ENCODE measurements around the gene SAP25.
"Not testable (repeated sequence)": the region's sequence is repeated elsewhere in the genome, so short reads cannot be mapped to it uniquely, and the experiment has no call there.

Gene SAP25

GRCh38 chr7:100545360-100546128 is 28.2 kb downstream of the SAP25 start:
- Histone ChIP-seq H3K4me1 (ENCODE audit: control insufficient read depth, insufficient read depth, low read length) (peaks cover 59% of the 10 kb centered on the region), H3K36me3 (ENCODE audit: control insufficient read depth, insufficient read depth, low read length) (no peaks in the 10 kb centered on the region), H3K4me3 (ENCODE audit: low read length) (no peak overlapping the region), H3K9me3 (ENCODE audit: control insufficient read depth, low read length) (no peaks in the 10 kb centered on the region), H3K9ac (ENCODE audit: low read length) (peak overlapping the region; percentile 30), H3K27me3 (ENCODE audit: control insufficient read depth, insufficient read depth, low read length) (no peaks in the 10 kb centered on the region)

- Histone ChIP-seq H3K4me3 (ENCODE audit: low read length) (no peak overlapping the region), H3K9me3 (ENCODE audit: control insufficient read depth, low read length) (no peaks in the 10 kb centered on the region), H3K27me3 (ENCODE audit: control insufficient read depth, insufficient read depth, low read length) (no peaks in the 10 kb centered on the region), H3K4me1 (ENCODE audit: control insufficient read depth, insufficient read depth, low read length) (peaks cover 59% of the 10 kb centered on the region), H3K36me3 (ENCODE audit: control insufficient read depth, insufficient read depth, low read length) (no peaks in the 10 kb centered on the region), H3K9ac (ENCODE audit: low read length) (peak overlapping the region; percentile 30)
These were observed 28.7 kb downstream of the SAP25 start for GRCh38 chr7:100544967-100545359.

DNA sequence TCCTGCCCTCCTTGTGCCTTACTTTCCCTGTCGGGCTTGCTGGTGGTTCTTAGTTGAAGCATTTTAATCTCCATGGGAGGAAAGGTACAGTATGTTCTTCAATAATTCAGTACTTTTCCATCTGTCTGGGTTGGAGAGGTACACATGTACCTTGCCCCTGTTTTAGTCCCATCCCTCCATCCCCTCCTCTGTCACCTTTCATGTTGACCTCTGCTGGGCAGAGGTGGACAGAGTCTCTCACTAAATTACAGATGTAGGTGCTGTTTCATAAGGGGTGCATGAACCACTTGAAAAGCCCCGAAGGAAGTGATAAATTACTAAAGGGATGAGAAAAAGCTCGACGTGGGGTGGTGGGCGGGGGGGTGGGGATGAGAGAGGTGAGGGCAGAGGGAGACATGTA is 29.3 kb downstream of the SAP25 start:
- H3K36me3 ChIP-seq (ENCODE audit: control insufficient read depth, insufficient read depth, low read length), result no peaks in the 10 kb centered on the region
- no peaks in the 10 kb centered on the region for H3K9me3 ChIP-seq (ENCODE audit: control insufficient read depth, low read length)
- H3K4me1 ChIP-seq (ENCODE audit: control insufficient read depth, insufficient read depth, low read length), result peaks cover 59% of the 10 kb centered on the region
- H3K4me3 ChIP-seq (ENCODE audit: low read length), result no peak overlapping the region
- no peaks in the 10 kb centered on the region for H3K27me3 ChIP-seq (ENCODE audit: control insufficient read depth, insufficient read depth, low read length)
- H3K9ac ChIP-seq (ENCODE audit: low read length), result peak overlapping the region; percentile 10

DNA sequence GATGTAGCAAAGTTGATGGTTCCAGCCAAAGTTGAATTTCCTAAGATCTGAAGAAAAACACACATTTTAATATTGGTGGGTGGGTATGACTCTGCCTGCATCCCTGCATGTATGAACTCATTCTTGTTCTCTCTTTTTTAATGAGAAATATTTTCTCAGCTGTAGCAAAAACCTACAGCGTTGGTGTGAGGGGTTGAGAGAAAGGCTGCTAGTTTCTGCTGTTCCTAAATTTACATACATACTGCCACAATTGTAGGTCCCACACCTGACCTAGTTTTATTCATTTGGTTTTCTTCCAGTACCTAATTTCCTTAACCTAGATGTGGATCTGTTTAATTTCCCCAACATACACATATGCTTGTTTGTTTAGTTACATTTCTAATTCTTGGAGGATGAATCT is 30.1 kb downstream of the SAP25 start:
- Histone ChIP-seq H3K36me3 (ENCODE audit: control insufficient read depth, insufficient read depth, low read length) (no peaks in the 10 kb centered on the region), H3K27me3 (ENCODE audit: control insufficient read depth, insufficient read depth, low read length) (no peaks in the 10 kb centered on the region), H3K4me1 (ENCODE audit: control insufficient read depth, insufficient read depth, low read length) (peaks cover 55% of the 10 kb centered on the region), H3K9me3 (ENCODE audit: control insufficient read depth, low read length) (no peaks in the 10 kb centered on the region), H3K9ac (ENCODE audit: low read length) (no peak overlapping the region), H3K4me3 (ENCODE audit: low read length) (no peak overlapping the region)

DNA sequence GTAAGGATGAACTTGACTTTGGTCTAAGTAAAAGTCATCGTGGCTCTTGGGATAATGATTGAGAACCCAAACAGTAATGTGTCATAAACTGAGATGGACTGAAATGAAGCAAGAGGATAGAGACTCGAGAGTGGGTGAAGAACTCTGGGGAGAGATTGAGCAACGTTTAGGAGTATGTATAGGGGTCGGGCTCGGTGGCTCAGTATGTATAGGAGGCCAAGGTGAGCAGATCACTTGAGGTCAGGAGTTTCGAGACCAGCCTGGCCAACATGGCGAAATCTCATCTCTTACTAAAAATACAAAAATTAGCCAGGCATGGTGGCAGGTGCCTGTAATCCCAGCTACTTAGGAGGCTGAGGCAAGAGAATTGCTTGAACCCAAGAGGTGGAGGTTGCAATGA is 32.4 kb downstream of the SAP25 start:
- H3K36me3 ChIP-seq (ENCODE audit: control insufficient read depth, insufficient read depth, low read length); H3K9ac ChIP-seq (ENCODE audit: low read length); H3K4me3 ChIP-seq (ENCODE audit: low read length); H3K9me3 ChIP-seq (ENCODE audit: control insufficient read depth, low read length); H3K27me3 ChIP-seq (ENCODE audit: control insufficient read depth, insufficient read depth, low read length): not testable (repeated sequence)
- peaks cover 35% of the 10 kb centered on the region for H3K4me1 ChIP-seq (ENCODE audit: control insufficient read depth, insufficient read depth, low read length)

DNA sequence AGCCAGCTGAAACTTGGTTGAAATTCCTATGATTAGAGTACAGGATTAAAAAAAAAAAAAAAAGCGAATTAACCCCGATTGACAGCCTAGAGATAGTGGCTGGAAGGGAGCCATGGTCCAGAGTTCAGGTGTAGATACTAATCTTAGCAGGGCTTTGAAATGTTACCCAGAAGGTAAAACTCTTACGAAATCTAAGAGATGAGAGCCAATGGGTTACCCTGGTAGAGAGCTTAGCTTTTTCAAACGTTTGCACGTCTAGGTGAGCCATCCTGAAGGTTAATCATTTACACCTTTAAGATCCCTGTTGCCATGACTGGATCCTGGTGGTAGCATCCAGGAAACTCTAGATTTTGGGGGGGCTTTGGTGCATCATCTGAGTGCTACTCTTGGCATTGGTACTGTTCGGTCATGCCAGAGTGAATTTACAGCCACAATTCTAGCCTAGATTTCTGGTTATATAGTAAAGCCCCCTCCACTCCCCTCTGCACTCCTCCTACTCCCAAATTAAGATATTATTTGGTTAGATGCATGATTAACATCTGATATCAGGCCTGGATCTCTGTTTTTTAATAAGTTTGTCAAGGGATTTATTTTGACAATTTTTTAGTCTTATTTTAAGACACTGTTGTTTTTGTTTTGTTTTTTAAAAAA is 33.5 kb downstream of the SAP25 start:
- H3K9ac ChIP-seq (ENCODE audit: low read length), result peak overlapping the region; percentile 64
- H3K36me3 ChIP-seq (ENCODE audit: control insufficient read depth, insufficient read depth, low read length), result no peaks in the 10 kb centered on the region
- peaks cover 24% of the 10 kb centered on the region for H3K4me1 ChIP-seq (ENCODE audit: control insufficient read depth, insufficient read depth, low read length)
- peak overlapping the region; percentile 28 for H3K4me3 ChIP-seq (ENCODE audit: low read length)
- H3K27me3 ChIP-seq (ENCODE audit: control insufficient read depth, insufficient read depth, low read length), result no peaks in the 10 kb centered on the region
- no peaks in the 10 kb centered on the region for H3K9me3 ChIP-seq (ENCODE audit: control insufficient read depth, low read length)

GRCh38 chr7:100539436-100540006 is 34.2 kb downstream of the SAP25 start:
- peak overlapping the region; percentile 41 for H3K4me3 ChIP-seq (ENCODE audit: low read length)

GRCh38 chr7:100538654-100539435 is 34.9 kb downstream of the SAP25 start, which contains the start of gene AGFG2:
Gene AGFG2 (plus strand): TSS chr7:100539203. CDS start chr7:100539347, 144 bp downstream.
- peaks cover 12% of the 10 kb centered on the region for H3K4me1 ChIP-seq (ENCODE audit: control insufficient read depth, insufficient read depth, low read length)
- H3K36me3 ChIP-seq (ENCODE audit: control insufficient read depth, insufficient read depth, low read length), result no peaks in the 10 kb centered on the region
- peak within 1 kb of the TSS; percentile 64 for H3K9ac ChIP-seq (ENCODE audit: low read length)

More at GRCh38 chr7:100539436-100540006, 34.2 kb downstream of the SAP25 start:
- H3K9ac ChIP-seq (ENCODE audit: low read length), result peak overlapping the region; percentile 64
- no peaks in the 10 kb centered on the region for H3K27me3 ChIP-seq (ENCODE audit: control insufficient read depth, insufficient read depth, low read length)
- no peaks in the 10 kb centered on the region for H3K9me3 ChIP-seq (ENCODE audit: control insufficient read depth, low read length)
- H3K4me1 ChIP-seq (ENCODE audit: control insufficient read depth, insufficient read depth, low read length), result peaks cover 19% of the 10 kb centered on the region
- no peaks in the 10 kb centered on the region for H3K36me3 ChIP-seq (ENCODE audit: control insufficient read depth, insufficient read depth, low read length)

GRCh38 chr7:100538348-100538653 is 35.4 kb downstream of the SAP25 start:
- H3K36me3 ChIP-seq (ENCODE audit: control insufficient read depth, insufficient read depth, low read length), result no peaks in the 10 kb centered on the region
- H3K9ac ChIP-seq (ENCODE audit: low read length), result no peak overlapping the region
- H3K9me3 ChIP-seq (ENCODE audit: control insufficient read depth, low read length), result no peaks in the 10 kb centered on the region
- H3K4me3 ChIP-seq (ENCODE audit: low read length), result peak overlapping the region; percentile 33
- peaks cover 16% of the 10 kb centered on the region for H3K4me1 ChIP-seq (ENCODE audit: control insufficient read depth, insufficient read depth, low read length)
- no peaks in the 10 kb centered on the region for H3K27me3 ChIP-seq (ENCODE audit: control insufficient read depth, insufficient read depth, low read length)

More at GRCh38 chr7:100538654-100539435, 34.9 kb downstream of the SAP25 start, which contains the start of gene AGFG2:
- no peaks in the 10 kb centered on the region for H3K27me3 ChIP-seq (ENCODE audit: control insufficient read depth, insufficient read depth, low read length)
- H3K9me3 ChIP-seq (ENCODE audit: control insufficient read depth, low read length), result no peaks in the 10 kb centered on the region
- H3K4me3 ChIP-seq (ENCODE audit: low read length), result peak within 1 kb of the TSS; percentile 41

DNA sequence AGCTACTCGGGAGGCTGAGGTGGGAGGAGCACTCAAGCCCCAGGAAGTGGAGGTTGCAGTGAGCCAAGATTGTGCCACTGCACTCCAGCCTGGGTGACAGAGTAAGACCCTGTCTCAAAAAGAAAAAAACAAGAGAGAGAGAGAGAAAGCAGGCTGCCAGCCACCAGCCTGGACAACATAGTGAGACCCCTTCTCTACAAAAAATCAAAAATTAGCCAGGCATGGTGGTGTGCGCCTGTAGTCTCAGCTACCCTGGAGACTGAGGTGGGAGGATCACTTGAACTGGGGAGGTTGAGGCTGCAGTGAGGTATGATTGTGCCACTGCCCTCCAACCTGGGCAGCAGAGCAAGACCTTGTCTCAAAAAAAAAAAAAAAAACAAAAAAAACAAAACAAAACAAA is 37.0 kb downstream of the SAP25 start:
- H3K9ac ChIP-seq (ENCODE audit: low read length); H3K4me3 ChIP-seq (ENCODE audit: low read length); H3K9me3 ChIP-seq (ENCODE audit: control insufficient read depth, low read length); H3K36me3 ChIP-seq (ENCODE audit: control insufficient read depth, insufficient read depth, low read length); H3K27me3 ChIP-seq (ENCODE audit: control insufficient read depth, insufficient read depth, low read length): not testable (repeated sequence)
- H3K4me1 ChIP-seq (ENCODE audit: control insufficient read depth, insufficient read depth, low read length), result peaks cover 18% of the 10 kb centered on the region

DNA sequence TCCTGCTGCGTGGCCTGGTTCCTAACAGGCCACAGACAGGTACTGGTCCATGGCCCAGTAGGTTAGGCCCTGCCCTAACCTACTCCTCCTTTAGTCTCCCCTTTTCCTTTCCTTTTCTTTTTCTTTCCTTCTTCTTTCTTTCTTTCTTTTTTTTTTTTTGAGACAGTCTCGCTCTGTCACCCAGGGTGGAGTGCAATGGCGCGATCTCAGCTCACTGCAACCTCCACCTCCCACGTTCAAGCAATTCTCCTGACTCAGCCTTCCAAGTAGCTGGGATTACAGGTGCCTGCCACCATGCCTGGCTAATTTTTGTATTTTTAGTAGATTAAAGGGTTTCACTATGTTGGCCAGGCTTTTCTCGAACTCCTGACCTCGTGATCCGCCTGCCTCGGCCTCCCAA is 37.7 kb downstream of the SAP25 start:
- H3K9me3 ChIP-seq (ENCODE audit: control insufficient read depth, low read length); H3K36me3 ChIP-seq (ENCODE audit: control insufficient read depth, insufficient read depth, low read length); H3K27me3 ChIP-seq (ENCODE audit: control insufficient read depth, insufficient read depth, low read length); H3K4me3 ChIP-seq (ENCODE audit: low read length); H3K9ac ChIP-seq (ENCODE audit: low read length): not testable (repeated sequence)
- peaks cover 18% of the 10 kb centered on the region for H3K4me1 ChIP-seq (ENCODE audit: control insufficient read depth, insufficient read depth, low read length)

All from mucosa of stomach (tissue), 1 donor.